T47D (cell line): ENCODE results near the gene NHS.
"Not testable (repeated sequence)": the region's sequence is repeated elsewhere in the genome, so short reads cannot be mapped to it uniquely, and the experiment has no call there.

ENCODE experiments used
- DNase-seq, 2 experiments: peaks; one replicate each; pipeline versions ENCODE4 v3.0.0 to v3.0.0-alpha.2; 2011 to 2012; ENCODE audit warnings: low read depth in 1 of 2, low spot score in 1 of 2
- JUND ChIP-seq: IDR thresholded peaks from 2 replicates; pipeline ENCODE4 v1.6.1; 2012; ENCODE audit warnings: low read depth
- in situ Hi-C: cut with HindIII; loops from 2 replicates; pipeline ENCODE4 v1.10.0; 2016; ENCODE audit warnings: low sequenced_read_pairs, low pct_unique_long_range_greater_than_20kb

The NHS gene

DNA sequence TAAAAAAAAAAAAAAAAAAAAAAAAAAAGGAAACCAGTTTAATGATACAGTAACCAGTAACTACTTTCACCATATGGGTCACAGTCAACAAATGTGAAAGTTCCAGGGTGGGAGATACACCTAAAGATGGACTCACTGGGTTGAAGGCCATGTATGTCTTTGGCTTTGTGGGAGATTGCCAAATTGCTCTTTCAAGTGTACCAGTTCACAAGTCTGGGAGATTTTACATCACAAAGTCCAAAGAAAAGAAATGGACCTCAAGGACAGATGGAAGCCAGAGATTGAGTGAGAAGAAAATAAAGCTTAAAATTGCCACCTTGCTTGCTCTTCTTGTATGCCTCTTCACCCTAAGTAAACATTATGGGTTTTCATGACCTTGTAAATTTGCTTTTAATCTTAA is 65.3 kb downstream of the NHS start:
- no peak for TF ChIP-seq JUND
- in situ Hi-C loops, result no loop called here
- DNase-seq, result no peak

DNA sequence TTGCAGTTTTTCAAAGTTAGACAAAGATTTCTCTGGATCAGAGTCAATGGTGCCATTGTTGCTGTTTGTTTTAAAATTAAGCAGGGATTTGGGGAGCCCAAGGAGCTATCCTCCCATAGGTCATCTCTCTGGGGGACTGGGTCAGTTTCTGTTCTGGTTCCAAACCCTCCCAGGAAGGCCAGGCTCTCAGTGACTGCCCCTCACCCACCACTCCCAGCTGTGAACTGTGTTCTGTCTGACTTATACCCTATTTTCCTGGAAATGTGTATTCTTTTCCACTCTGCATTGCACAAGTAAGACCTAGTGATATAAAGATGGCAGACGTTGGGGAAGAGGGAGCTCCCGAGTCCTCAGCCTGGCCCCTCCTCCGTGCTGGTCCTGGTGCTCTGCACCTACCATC is 65.8 kb downstream of the NHS start:
- in situ Hi-C loops, result no loop called here
- DNase-seq, result no peak
- TF ChIP-seq JUND, result no peak

DNA sequence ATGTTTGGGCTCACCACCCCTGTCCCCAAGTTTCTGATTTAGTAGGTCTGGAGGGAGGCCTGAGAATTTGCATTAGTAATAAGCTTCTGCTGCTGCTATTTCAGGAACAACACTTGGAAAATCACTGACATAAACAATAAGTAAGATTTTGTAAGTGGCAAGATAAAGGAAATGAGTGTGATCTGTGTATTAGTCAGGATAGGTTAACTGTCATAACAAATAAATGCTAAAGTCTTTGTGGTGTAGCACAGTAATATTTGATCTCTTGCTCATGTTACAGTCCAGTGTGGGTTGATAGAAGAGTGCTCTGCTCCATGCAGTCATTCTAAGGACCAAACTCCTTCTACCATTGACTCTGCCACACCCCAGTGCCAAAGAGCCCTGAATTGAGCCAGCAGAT is 67.0 kb downstream of the NHS start:
- TF ChIP-seq JUND, result no peak
- in situ Hi-C loops, result no loop called here
- DNase-seq, result no peak

DNA sequence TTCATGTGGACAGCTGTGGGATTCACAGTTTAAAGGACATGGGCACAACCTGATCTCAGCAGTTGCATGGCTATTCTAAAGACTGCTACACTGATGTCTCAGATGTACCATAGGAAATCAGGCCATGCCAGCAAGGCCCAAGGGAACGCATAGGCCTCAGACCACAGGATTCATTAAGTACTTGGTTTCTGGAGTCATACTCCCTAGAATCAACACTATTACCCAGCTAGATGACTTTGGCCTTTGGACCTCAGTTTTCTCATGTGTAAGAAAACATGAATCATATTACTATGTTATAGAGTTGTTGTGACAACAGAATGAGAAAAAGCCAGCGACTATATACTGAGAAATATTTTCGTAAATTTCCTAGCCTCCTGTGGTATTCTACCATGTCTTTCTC is 67.9 kb downstream of the NHS start:
- no peak for TF ChIP-seq JUND
- no peak for DNase-seq
- in situ Hi-C loops, result no loop called here

DNA sequence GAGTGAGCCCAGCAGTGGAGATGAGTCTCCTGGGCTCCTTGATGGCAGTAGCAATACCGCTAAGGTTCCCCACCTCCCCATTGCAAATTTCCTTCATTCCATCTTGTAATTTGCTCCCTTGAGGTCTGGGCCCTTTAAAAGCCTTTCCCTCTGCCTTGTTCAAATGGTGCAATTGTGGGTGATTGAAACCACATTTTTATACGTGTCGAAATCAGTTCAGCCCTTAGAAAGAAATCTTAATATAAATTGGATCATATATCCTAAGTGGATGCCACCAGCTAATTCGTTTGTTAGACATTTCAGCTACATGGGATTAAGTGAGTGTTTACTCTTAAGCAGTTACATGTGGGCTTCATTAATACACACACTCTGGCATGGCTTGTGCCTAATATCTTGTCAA is 68.6 kb downstream of the NHS start:
- in situ Hi-C loops, result no loop called here
- TF ChIP-seq JUND, result no peak
- DNase-seq, result no peak

DNA sequence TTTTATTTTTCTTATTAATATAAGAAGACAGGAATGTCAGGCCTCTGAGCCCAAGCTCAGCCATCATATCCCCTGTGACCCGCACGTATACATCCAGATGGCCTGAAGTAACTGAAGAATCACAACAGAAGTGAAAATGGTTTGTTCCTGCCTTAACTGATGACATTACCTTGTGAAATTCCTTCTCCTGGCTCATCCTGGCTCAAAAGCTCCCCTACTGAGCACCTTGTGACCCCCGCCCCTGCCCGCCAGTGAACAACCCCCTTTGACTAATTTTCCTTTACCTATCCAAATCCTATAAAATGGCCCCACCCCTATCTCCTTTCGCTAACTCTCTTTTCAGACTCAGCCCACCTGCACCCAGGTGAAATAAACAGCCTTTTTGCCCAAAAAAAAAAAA is 71.3 kb downstream of the NHS start:
- in situ Hi-C loops, DNase-seq: not testable (repeated sequence)

DNA sequence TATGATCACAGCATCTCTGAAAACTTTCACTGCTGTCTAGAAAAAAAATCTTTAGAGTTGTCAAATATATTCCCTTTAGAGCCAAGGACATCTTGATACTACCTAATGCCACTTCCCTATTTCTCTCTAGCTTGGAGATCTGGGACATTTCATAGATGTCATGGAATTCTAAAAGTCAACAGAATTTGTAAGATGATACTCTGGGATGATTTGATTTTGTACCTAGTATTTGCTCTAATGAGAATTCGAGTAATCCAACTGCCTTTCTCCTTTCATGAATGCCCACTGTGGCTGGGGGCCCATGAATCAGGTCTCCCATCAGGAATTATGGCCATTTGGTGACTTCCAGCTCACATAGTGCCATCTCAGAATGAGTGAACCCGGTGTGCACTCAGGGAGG is 73.2 kb downstream of the NHS start:
- no peak for TF ChIP-seq JUND
- no peak for DNase-seq
- in situ Hi-C loops, result no loop called here

DNA sequence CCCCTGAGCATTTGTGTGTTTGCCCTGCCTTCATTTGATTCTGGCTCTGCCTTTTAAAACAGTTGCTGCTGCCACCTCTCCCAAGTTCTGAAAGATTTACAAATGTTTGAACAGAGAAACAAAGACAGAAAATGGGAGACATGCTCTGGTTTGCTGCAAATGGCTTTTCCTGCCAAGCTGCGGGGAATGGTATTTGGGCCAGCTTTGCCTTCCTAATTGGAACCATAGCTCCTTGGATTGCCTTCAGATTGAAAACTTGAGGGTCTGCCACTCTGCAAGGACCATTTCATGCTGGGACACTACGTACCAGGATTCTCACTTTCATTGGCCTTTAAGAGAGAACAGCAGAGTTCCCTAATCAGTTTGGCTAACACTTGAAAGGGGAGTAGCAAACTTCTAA is 74.9 kb downstream of the NHS start:
- TF ChIP-seq JUND, result no peak
- no peak for DNase-seq
- in situ Hi-C loops, result no loop called here

DNA sequence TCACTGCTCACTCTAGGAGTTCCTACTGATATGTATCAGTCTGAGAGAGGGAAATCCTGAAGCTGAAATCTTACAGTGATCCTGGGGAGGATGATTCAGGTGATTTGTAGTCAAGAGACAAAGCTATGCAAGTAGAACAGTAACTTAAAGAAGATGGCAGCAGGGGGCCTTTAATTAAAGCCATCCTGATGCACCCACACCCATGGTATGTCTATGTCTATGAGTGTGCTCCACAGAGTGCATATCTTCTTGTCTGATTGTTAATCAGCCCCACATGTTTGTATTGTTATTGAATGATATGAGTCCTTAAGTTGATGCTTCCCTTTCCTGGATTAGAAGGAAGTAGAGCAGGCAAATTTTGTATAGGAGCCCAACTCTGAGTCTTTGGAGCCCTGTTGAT is 78.8 kb downstream of the NHS start:
- DNase-seq, result no peak
- in situ Hi-C loops, result no loop called here
- no peak for TF ChIP-seq JUND

DNA sequence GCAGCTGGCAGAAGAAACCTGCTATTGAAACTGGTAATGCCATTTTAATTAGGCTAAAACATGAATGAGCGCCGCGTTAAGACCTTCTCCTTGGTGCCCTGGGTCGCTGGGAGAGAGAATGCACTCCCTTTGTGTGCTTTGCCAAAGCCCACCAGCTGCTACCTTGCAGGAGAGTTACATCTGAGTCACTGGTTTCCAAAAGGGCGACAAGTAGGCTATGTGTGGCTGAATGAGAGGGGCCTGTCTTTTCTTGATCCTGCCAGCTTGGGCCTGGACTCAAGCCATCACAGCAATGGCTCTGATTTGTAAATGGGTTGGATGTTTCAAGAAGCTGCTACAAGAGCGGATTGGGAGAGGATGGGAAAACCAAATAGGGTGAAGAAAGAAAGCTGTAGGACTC is 81.5 kb downstream of the NHS start:
- no peak for DNase-seq
- TF ChIP-seq JUND, result no peak
- in situ Hi-C loops, result no loop called here

DNA sequence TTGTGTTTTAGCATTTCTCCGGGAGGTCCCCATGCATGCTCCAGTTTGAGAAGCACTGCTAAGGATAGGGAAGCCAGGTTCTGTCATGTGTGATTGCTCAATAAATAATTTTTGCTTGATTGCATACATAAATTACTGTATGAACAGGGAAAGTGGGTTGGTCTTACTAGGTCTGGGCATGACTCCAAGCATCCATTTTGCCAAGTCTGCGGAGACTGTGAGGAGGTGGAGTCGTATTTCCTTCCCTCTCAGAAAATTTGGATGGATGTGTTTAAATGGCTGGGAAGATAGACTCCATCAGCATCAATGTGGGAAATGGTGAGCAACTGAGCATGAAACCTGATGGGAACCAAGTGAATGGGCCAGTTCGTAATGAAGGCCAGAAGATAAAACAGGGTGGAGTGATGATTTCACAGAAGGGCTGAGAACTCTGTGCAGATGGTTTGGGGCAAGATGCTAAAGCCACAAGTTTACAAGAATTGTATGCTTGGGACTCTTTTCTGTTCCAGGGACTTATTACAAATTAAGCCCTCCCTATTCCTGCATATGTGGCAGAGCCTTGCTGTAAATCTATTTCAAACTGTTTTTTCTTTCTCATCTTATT is 84.1 kb downstream of the NHS start:
- in situ Hi-C loops, result no loop called here
- no peak for TF ChIP-seq JUND
- DNase-seq, result no peak

DNA sequence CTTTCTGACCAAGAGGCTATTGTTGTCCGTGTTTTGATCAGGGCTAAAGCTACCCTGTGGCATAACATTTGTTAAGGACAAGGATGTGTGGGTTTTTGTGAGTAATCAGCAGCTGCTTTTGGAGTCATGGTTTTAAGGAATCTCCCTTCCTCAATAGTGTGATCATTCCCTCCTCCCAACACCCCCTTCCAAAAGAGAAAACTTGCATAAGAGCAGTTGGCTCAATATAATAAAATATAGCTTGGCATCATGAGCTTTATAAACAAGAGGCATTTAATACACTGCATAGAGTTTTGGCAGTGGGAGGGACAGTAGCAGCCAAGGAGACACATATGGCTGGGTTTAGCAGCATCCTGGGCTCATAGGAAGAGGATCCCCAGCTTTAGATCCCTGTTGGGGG is 84.7 kb downstream of the NHS start:
- no peak for TF ChIP-seq JUND
- in situ Hi-C loops, result no loop called here
- DNase-seq, result no peak

DNA sequence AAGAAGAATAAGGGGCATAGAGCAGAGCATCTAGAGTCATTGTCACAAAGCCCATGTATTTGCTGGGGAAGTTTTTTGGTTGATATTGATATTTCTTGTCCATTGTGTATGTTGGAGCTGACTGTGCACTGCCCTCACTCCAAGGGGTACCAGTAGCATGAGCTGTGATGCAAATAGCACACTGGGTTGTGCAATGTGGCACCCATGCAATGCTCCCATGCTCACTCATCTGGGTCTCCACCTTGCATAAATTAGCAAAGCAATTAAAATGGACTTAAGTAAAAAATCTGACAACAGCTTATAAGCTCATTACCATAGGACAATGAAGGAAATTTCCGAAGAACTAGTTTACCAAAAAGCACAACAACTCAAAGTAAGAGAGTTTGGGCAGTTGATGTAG is 87.9 kb downstream of the NHS start:
- in situ Hi-C loops, result no loop called here
- no peak for DNase-seq
- TF ChIP-seq JUND, result no peak

DNA sequence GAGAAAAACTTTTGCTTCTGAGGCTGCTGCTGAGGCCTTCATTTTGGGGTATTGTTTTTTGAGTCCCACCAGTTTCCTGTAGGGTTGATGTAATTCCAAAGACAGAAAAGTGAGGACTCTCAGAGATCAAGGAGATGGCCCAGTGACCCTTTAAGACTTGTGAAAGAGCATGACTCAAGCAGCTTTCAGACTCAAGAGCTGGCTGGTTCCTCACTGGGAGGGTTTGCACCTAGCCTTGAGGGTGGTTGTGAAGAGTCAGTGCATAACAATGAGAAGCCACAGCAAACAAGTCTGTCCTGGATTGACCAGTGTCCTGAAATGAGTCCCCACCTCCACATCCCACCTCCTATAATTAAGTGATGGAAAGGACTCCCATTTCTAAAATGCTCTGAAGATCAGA is 89.2 kb downstream of the NHS start:
- no peak for DNase-seq
- in situ Hi-C loops, result no loop called here
- no peak for TF ChIP-seq JUND
